C4-2B (cell line): ENCODE results near the gene C14orf119.

Experiments used
- H3K27ac ChIP-seq: fragments of 450-650 bp; 2 replicates; pipeline ENCODE4 v1.5.1; 2017
- ZFX ChIP-seq: fragments of 450-650 bp; IDR thresholded peaks from 2 replicates; pipeline ENCODE4 v1.6.1; 2017
- TF ChIP-seq, protein P1 (sequence below): fragments of 450-650 bp; conservative IDR thresholded peaks from 2 replicates; pipeline ENCODE4 v1.5.1; 2017; ENCODE audit warnings: mild to moderate bottlenecking

C14orf119 gene

DNA sequence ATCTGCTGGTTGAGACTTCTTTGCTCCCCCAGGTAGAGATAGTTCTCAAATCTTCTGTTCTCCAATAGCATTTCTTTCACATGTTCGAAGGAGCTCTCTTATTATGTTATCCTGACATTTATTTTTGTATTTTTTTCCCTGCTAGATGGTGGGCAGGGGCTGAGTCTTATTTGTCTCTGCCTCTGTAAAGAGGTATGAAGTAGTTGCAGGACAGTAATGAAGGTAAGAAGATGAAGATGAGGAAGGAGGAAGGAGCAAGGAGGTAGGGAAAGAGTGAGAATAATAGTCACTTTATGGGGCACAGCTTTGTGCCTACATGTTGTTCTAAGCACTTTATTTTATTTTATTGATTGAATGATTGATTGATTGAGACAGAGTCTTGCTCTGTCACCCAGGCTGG, 14.5 kb downstream of the C14orf119 start:
- TF ChIP-seq ZFX, result no peak
- TF ChIP-seq, protein P1, sequence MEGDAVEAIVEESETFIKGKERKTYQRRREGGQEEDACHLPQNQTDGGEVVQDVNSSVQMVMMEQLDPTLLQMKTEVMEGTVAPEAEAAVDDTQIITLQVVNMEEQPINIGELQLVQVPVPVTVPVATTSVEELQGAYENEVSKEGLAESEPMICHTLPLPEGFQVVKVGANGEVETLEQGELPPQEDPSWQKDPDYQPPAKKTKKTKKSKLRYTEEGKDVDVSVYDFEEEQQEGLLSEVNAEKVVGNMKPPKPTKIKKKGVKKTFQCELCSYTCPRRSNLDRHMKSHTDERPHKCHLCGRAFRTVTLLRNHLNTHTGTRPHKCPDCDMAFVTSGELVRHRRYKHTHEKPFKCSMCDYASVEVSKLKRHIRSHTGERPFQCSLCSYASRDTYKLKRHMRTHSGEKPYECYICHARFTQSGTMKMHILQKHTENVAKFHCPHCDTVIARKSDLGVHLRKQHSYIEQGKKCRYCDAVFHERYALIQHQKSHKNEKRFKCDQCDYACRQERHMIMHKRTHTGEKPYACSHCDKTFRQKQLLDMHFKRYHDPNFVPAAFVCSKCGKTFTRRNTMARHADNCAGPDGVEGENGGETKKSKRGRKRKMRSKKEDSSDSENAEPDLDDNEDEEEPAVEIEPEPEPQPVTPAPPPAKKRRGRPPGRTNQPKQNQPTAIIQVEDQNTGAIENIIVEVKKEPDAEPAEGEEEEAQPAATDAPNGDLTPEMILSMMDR, result no peak

DNA sequence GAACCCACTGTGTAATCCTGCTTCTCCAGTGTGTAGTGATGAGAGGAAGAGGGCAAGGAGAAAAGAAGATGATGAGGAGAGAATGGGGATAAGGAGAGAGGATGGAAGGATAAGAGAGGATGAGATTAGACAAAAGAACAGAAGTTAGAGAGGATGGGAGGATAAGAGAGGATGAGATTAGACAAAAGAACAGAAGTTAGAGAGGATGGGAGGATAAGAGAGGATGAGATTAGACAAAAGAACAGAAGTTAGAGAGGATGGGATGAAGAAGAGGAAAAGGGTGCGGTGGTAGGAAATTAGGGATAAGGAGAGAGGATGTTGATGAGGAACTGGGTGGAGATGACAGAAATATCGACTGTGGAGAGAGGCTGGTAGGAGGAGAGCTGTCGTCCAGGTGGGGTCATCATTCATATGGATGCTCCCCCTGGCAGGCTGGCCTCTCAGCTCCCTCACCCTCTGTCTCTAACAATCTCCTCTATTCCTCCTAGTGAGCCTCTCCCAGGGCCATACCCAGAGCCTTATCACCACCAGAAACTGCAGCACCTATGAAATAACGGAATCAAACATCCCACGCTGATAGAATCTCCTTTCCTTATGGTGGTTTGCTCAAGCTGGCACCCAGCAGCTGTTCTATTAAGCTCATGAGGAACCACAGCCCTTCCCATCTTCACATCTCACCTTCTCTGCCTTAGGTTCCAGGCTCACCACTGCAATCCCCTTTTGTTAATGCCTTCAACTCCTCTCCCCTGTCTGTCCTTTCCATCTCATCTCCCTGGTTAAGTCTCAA, 15.5 kb downstream of the C14orf119 start:
- no peak for TF ChIP-seq ZFX
- TF ChIP-seq, protein P1, result no peak
- H3K27ac ChIP-seq, result no peak overlapping the region

More for the DNA sequence above, 14.5 kb downstream of the C14orf119 start:
- no peak overlapping the region for H3K27ac ChIP-seq

DNA sequence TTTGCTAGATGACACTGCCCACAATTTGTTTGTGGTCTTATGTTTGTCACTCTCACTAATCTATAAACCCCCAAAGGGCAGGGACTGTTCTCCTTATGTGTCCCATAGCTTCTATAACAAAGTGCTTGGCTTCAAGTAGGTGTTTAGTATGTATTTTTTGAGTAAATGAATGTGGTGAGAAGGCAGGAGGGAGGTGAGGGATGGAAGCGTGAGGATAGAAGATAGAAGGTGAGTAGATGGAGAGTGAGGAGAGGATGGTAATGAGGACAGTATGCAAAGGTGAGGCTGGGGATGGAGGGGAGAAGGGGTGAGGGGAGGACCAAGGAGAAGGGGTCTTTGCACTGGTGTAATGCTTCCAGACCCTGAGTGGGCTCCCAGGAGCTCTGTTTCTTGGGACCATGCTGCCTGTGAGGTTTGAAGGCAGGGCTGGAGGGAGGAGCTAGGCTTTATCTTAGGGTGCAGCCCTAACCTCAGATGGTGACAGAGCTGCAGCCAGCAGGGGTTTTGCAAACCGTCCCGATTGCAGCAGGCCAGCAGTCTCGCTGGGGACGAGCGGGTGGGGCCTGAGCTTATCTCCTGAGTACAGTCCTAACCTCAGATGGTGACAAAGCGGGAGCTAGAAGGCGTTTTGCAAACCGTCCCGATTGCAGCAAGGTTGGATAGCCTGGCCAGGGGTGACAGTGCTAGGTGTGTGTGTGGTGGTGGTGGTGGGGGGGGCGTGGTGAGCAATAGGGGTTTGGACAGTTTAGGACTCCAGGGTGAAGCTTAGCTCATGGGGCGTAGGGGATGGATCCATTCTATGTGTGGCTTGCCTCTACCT, 17.3 kb downstream of the C14orf119 start:
- no peak overlapping the region for H3K27ac ChIP-seq
- TF ChIP-seq ZFX, result no peak
- TF ChIP-seq, protein P1, result no peak

DNA sequence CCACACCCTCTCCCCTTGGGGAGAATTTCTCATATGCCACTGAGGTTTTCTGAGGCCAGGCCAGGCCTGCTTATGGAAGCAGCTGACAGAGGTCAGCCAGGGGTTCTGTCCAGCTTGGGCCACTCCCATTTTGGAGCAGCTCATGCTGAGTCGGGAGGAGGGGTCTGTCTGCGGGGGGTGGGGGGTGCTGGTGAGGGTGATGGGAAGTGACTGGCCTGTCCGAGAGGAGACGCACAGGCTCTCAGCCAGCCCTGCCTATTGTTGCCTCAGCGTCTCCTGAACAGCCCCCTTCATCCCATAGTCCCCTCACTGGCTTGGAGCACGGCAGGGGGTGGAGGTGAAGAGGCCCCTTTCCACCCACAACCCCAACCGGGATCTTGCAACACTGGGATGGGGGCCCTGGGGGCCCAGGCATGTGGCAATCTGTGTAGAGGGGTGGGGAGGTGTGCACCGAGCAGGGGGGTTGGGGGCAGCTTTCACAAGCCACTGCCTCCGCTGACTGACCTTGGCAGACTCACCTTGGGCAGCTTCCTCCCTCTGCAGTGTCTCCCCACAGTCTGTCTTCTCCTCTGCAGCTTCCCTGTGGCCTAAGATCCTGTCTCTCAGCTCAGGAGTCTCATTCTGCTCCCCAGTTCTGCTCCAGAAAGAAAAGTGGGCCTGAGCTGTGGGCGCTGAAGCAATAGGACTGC, 18.3 kb downstream of the C14orf119 start:
- TF ChIP-seq, protein P1, result no peak
- TF ChIP-seq ZFX, result no peak
- H3K27ac ChIP-seq, result no peak overlapping the region

DNA sequence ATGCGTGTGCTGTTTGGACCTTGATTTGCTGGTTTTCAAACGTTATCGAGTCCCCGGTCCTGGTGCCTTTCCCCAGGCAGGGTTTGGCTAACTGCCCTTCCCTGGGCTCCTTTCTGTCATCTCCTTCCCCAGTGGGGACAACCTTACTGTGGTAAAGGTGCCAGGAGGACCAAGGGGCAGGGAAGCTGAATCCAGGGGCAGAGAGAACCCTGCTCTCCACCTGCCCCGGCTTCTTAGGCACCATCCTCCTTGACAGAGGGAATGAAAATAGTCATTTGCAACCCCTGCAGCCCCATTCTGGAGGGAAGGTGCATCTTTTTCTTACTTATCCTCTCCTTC, 18.8 kb downstream of the C14orf119 start:
- H3K27ac ChIP-seq, result no peak overlapping the region
- no peak for TF ChIP-seq ZFX
- TF ChIP-seq, protein P1, result no peak

DNA sequence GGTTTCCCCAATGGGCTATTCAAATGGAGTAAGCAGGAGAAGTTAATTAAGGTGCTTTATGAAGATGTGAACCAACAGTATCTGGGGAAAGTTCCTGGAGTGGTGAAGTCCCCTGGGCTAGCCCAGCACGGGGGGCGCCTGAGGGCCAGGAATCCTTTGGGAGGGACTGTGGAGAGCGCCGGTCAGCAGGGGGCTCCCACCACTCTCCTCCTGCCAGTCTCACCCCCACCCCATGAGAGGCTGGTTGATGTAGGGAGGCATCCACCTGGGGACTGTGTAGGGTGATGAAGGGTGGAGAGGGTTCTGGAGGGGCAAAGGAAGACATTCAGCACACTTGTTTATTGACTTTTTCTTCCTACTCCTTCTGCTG, 19.3 kb downstream of the C14orf119 start:
- TF ChIP-seq, protein P1, result no peak
- no peak for TF ChIP-seq ZFX
- H3K27ac ChIP-seq, result no peak overlapping the region
